IPS-18c (cell line): ENCODE results near the gene LRCH1.
"Not testable (repeated sequence)": the region's sequence is repeated elsewhere in the genome, so short reads cannot be mapped to it uniquely, and the experiment has no call there.

ENCODE experiments used
- H3K4me3 ChIP-seq: 2 replicates; pipeline ENCODE4 v1.7.0; 2013; ENCODE audit warnings: low read depth, mild to moderate bottlenecking, low read length, moderate library complexity; ENCODE audit not compliant: insufficient read depth
- H3K9me3 ChIP-seq: one replicate; pipeline ENCODE4 v1.6.1; 2013; ENCODE audit warnings: mild to moderate bottlenecking, low read length, moderate library complexity; ENCODE audit not compliant: control insufficient read depth, insufficient read depth

The LRCH1 gene

GRCh38 chr13:46756977-46757376 lies 204.0 kb downstream of the LRCH1 start:
- no peak overlapping the region for H3K4me3 ChIP-seq
- peaks cover 4% of the 10 kb centered on the region for H3K9me3 ChIP-seq

- H3K9me3 ChIP-seq, result peaks cover 4% of the 10 kb centered on the region
- no peak overlapping the region for H3K4me3 ChIP-seq
Observed at GRCh38 chr13:46757640-46758039, 204.7 kb downstream of the LRCH1 start.

DNA sequence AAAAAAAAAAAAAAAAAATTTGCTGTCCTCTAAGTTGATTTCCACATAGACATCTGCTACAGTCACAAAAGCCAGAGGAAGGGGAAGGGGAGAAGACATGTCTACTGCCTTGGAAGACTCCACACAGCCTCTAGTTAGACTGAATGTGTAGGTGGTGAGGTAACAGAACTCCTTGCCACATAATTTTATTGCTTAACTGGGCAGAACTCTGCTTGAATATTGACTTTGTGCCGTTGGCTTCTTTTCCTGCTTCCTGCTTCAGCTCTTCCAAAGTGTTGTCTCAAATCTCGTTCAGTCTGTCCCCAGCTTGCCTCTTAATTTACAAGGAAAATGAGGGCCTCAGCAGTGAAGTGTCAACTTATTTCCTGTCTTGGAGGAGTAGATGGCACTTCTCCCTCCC lies 206.9 kb downstream of the LRCH1 start:
- Histone ChIP-seq H3K4me3 (no peak overlapping the region), H3K9me3 (peaks cover 4% of the 10 kb centered on the region)

DNA sequence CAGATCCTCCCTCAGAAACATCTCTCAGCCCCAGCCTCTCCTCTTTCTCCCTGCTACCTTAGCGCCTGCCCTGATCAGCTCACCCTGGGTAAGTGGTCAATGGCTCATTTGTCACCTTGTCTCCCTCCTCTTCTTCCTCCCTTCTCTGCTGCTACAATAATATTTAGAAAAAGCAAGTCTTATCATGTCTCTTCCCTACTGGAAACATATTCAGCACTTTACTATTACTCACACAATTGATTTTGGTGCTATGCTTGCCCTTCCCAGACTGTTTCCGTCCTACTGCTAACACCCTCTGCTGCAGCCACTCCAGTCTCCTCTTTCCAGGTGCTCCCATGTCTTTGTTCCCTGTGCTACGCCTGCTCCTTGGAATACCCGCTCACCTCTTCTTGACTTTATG lies 208.2 kb downstream of the LRCH1 start:
- H3K4me3 ChIP-seq, result no peak overlapping the region
- H3K9me3 ChIP-seq, result peaks cover 4% of the 10 kb centered on the region

DNA sequence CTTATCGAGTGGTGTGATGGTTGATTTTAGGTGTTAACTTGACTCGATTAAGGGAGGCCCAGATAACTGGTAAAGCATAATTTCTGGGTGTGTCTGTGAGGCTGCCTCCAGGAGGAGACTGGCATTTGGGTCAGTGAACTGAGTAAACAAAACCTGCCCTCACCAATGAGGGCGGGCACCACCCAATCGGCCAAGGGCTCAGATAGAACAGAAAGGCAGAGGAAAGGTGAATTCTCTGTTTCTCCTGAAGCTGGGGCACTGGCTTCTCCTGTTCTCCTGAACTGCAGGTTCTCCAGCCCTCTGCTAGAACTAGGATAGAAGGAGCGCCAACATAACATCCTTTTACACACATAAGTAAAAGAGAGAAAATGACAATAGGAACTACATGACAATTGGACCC lies 208.9 kb downstream of the LRCH1 start:
- Histone ChIP-seq H3K4me3 (no peak overlapping the region), H3K9me3 (peaks cover 4% of the 10 kb centered on the region)

DNA sequence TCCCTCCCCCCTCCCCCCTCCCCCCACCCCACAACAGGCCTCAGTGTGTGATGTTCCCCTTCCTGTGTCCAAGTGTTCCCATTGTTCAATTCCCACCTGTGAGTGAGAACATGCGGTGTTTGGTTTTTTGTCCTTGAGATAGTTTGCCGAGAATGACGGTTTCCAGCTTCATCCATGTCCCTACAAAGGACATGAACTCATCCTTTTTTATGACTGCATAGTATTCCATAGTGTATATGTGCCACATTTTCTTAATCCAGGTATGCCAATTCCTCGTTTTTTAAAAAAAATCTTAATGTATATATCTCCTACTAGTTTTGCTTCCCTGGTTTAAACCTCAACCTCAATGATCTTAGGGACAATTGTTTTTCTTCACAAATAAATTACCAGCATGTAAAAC lies 217.0 kb downstream of the LRCH1 start:
- H3K4me3 ChIP-seq, H3K9me3 ChIP-seq: not testable (repeated sequence)

- no peak overlapping the region for H3K4me3 ChIP-seq
- H3K9me3 ChIP-seq, result no peaks in the 10 kb centered on the region
Observed at GRCh38 chr13:46771693-46772092, 218.7 kb downstream of the LRCH1 start.

DNA sequence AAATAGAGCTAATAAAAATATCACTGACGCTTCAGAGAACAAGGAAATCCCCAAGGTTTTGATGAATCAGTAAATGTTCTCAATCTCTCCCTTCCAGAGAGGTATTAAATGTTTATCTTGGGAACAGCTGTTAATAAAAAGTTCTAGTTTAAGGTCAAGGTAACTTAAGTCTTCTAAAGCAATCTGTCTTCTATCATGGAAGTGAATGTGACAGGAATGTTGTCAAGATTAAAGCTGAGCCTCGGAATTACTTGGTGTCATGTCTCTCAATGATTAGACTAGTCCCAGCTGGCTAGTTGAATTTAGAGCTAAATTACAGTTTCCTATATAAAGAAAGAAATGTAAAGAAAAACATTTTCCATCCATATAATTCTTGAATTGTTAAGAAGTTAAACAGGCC lies 220.6 kb downstream of the LRCH1 start:
- Histone ChIP-seq H3K9me3 (no peaks in the 10 kb centered on the region), H3K4me3 (no peak overlapping the region)

- Histone ChIP-seq H3K4me3 (no peak overlapping the region), H3K9me3 (no peaks in the 10 kb centered on the region)
Observed at GRCh38 chr13:46775385-46776107, 222.6 kb downstream of the LRCH1 start.

GRCh38 chr13:46778095-46778494 lies 225.1 kb downstream of the LRCH1 start:
- no peaks in the 10 kb centered on the region for H3K9me3 ChIP-seq
- no peak overlapping the region for H3K4me3 ChIP-seq

GRCh38 chr13:46778890-46779289 lies 225.9 kb downstream of the LRCH1 start:
- no peaks in the 10 kb centered on the region for H3K9me3 ChIP-seq
- no peak overlapping the region for H3K4me3 ChIP-seq

DNA sequence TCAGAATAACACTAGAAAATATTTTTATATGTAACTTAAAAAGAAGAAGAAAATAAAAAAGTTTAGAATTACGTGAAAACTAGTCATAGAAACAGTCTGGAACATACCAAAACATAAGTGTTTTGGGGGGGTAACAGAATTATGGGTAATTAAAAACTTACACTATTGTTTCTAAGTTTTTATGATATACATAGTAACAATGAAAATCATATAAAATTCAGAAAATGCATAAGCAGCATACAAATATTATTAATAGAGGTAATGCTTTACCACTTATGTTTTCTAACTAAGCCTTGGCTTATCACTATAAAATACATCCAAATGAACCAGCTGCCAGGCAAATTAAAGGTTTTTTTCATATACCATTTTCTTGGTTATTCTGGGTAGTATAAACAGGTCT lies 229.1 kb downstream of the LRCH1 start:
- Histone ChIP-seq H3K4me3 (no peak overlapping the region), H3K9me3 (no peaks in the 10 kb centered on the region)

GRCh38 chr13:46782691-46783090 lies 229.7 kb downstream of the LRCH1 start:
- no peak overlapping the region for H3K4me3 ChIP-seq
- H3K9me3 ChIP-seq, result no peaks in the 10 kb centered on the region

- no peaks in the 10 kb centered on the region for H3K9me3 ChIP-seq
Observed at GRCh38 chr13:46783504-46783903, 230.5 kb downstream of the LRCH1 start.

DNA sequence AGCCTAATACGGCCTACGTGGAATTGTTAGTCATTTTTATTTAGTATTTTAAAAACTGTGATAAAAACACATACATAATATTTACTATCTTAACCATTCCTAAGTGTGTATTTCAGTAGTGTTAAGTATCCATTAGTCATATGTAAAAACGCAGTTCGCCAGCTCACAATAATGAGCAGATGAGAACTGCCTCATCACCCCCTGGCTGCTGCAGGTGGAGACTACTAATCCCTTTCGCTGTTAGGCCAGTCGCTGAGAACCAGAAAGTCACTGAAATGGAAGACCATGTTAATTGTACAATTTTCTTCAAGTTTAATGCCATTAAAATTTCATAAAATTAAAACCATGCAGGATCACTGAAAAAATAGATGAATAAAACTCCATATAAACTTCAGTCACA lies 242.4 kb downstream of the LRCH1 start:
- no peak overlapping the region for H3K4me3 ChIP-seq
- no peaks in the 10 kb centered on the region for H3K9me3 ChIP-seq

More at GRCh38 chr13:46783504-46783903, 230.5 kb downstream of the LRCH1 start:
- no peak overlapping the region for H3K4me3 ChIP-seq

DNA sequence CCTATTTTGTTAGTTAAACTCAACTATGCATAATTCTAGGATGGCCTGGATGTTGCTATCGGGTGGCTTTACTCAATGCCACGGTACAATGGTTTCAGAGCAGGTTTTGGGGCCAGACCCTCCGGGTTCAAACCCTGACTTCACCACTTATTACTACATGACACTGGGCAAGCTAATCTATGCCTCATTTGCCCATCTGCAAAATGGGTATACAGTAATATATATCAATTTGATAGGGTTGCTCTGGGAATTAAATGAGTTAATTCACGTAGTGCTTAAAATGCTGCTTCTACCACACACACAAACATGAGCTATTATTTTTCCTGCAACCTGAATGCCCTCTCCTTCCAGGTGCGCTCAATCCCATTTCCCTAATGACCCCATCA lies 243.2 kb downstream of the LRCH1 start:
- H3K9me3 ChIP-seq, result no peaks in the 10 kb centered on the region

DNA sequence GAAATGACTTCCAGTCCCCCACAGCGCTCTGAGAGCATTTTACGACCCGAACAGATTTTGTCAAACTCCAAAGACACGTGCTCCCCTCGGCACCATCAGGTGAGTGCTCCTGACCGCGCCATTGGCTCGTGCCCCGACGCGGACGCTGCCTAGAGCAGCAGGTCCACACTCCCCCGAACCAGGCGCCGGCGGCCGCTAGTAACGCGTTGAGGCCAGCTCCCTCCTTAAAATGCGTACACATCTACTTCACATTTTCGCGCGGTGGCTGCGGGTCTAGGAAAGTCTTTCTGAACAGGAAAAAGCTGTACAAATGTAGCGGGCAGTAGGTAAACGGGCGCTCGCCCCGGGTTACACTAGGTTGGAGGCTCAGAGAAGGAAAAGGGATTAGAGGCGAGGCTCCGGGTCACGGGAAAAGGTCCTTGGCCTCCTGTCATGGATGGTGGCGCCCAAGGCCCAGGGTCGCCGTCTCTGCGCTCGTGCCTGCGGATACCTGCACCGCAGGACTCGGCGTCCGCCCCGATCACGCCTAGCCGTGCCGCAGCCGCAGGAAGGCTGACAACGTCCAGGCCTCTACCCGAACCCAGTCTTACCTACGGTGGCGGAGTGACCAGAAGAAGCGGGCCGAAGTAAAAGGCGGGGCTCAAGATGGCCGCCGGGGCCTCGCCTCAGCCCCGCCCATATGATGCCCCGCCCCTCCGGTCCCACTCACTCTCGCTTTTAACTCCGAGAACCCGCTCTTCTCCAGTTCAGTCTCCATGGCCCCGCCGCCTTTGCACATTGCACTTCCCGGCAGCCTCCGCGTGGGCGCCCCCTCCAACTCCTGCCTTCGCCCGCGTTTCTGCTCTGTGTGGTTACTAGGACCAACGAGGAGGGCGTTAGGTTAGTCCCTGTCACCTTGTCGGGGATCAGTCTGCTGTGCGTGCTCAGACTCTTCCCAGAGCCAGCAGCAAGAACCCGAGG lies 243.8 kb downstream of the LRCH1 start, which contains the start of gene ESD:
ESD (minus strand) TSS at position 647 of the 960 bp plus-strand sequence. CDS start 5,748 bp downstream, outside the sequence.
- Histone ChIP-seq H3K4me3 (peak within 1 kb of the TSS; percentile 83), H3K9me3 (no peaks in the 10 kb centered on the region)

More for the DNA sequence above, 243.2 kb downstream of the LRCH1 start:
- peak overlapping the region; percentile 83 for H3K4me3 ChIP-seq
